Stimulated activated CD8-positive, alpha-beta memory T cell treated with anti-CD3 and anti-CD28 coated beads, Interleukin-4, amount 100 ng/mL, for 48 hours (primary cell): ENCODE data around the gene MTRF1L.
"Not testable (repeated sequence)": the region's sequence is repeated elsewhere in the genome, so short reads cannot be mapped to it uniquely, and the experiment has no call there.

ENCODE experiments used
- DNase-seq: peaks from one replicate; pipeline ENCODE4 v3.0.0-alpha.2; 2020

MTRF1L gene

GRCh38 chr6:152966168-152966894 is 36.2 kb downstream of the MTRF1L start:
- DNase-seq: not testable (repeated sequence)

GRCh38 chr6:152959333-152959732 is 43.2 kb downstream of the MTRF1L start:
- DNase-seq: no peak

- no peak for DNase-seq
These were observed 44.7 kb downstream of the MTRF1L start for GRCh38 chr6:152957796-152958195.

- no peak for DNase-seq
These were observed 48.1 kb downstream of the MTRF1L start for GRCh38 chr6:152954443-152954842.

GRCh38 chr6:152952866-152953509 is 49.5 kb downstream of the MTRF1L start:
- DNase-seq: no peak

- DNase-seq: no peak
These were observed 50.5 kb downstream of the MTRF1L start for GRCh38 chr6:152952045-152952444.

GRCh38 chr6:152950240-152950639 is 52.3 kb downstream of the MTRF1L start:
- DNase-seq: no peak

- DNase-seq: no peak
These were observed 54.2 kb downstream of the MTRF1L start for GRCh38 chr6:152948150-152948768.

GRCh38 chr6:152946995-152947394 is 55.5 kb downstream of the MTRF1L start:
- DNase-seq: no peak

- no peak for DNase-seq
These were observed 56.0 kb downstream of the MTRF1L start for GRCh38 chr6:152946484-152946883.

GRCh38 chr6:152943260-152943897 is 59.1 kb downstream of the MTRF1L start:
- DNase-seq: no peak

- no peak for DNase-seq
These were observed 60.1 kb downstream of the MTRF1L start for GRCh38 chr6:152942319-152942869.

- no peak for DNase-seq
These were observed 60.8 kb downstream of the MTRF1L start for GRCh38 chr6:152941746-152942145.
